ENCODE results near the gene CMC4. TPM values are rescaled to one million over a fixed set of nuclear protein-coding genes. Genes with fewer than 3 reads are reported as not detected.

The CMC4 gene
- total RNA-seq, 1 experiment from 2014 or later: 25.6 TPM

Other genes starting within 250 kb of the CMC4 start
- gene SMIM9, start 236.5 kb downstream of the CMC4 start, total RNA-seq (2014; rRNA removed; shearing (Covaris generic)): not detected in 2 replicates
- 13.2 and 13.3 TPM in 2 replicates for gene F8A1, start 184.8 kb downstream of the CMC4 start, total RNA-seq (2014; rRNA removed; shearing (Covaris generic))
- 18.4 and 19.9 TPM in 2 replicates for gene F8, start 48.4 kb downstream of the CMC4 start, total RNA-seq (2014; rRNA removed; shearing (Covaris generic))
- 98.9 and 102 TPM in 2 replicates for gene FUNDC2, start 44.3 kb downstream of the CMC4 start, total RNA-seq (2014; rRNA removed; shearing (Covaris generic))
- 3.8 and 9.3 TPM in 2 replicates for gene MTCP1, start within 50 bp of the CMC4 start, total RNA-seq (2014; rRNA removed; shearing (Covaris generic))
- gene BRCC3, start 372 bp upstream of the CMC4 start, total RNA-seq (2014; rRNA removed; shearing (Covaris generic)): 20.9 and 29.6 TPM in 2 replicates
- gene VBP1, start 145.3 kb upstream of the CMC4 start, total RNA-seq (2014; rRNA removed; shearing (Covaris generic)): 290 and 312 TPM in 2 replicates
- 4.0 and 5.5 TPM in 2 replicates for gene RAB39B, start 193.4 kb upstream of the CMC4 start, total RNA-seq (2014; rRNA removed; shearing (Covaris generic))

Data from A172 (cell line).